Breast epithelium (tissue), 4 donors: Measurements from ENCODE around the gene ZBTB3. TPM values are rescaled to one million over a fixed set of nuclear protein-coding genes. Genes with fewer than 3 reads are reported as not detected.
"Not testable (repeated sequence)": the region's sequence is repeated elsewhere in the genome, so short reads cannot be mapped to it uniquely, and the experiment has no call there.

ENCODE experiments used
- DNase-seq, 2 donors: peaks; one replicate each; pipeline ENCODE4 v3.0.0-alpha.2; 2019; ENCODE audit warnings: low spot score in 2 of 2
- H3K27ac ChIP-seq, 2 donors: fragments of 200-600 bp; sonication (generic) in 1 of 2; one replicate each; pipeline ENCODE4 v1.5.1; 2016 to 2019; ENCODE audit warnings: mild to moderate bottlenecking in 1 of 2
- H3K27me3 ChIP-seq, 2 donors: fragments of 200-600 bp; sonication (generic) in 1 of 2; one replicate each; pipeline versions ENCODE4 v1.5.1 to v1.6.0; 2017 to 2019; ENCODE audit warnings: control low read depth in 1 of 2, mild to moderate bottlenecking in 1 of 2
- H3K36me3 ChIP-seq: fragments of 200-600 bp; one replicate; pipeline ENCODE4 v1.5.1; 2019
- H3K4me1 ChIP-seq, 2 donors: fragments of 200-600 bp; sonication (generic); one replicate each; pipeline ENCODE4 v1.5.1; 2016 to 2019; ENCODE audit warnings: control low read depth in 1 of 2
- H3K4me3 ChIP-seq, 3 donors: fragments of 200-600 bp; sonication (generic); 1 replicate in 2 of 3; 2 replicates in 1 of 3; pipeline ENCODE4 v1.5.1; 2016 to 2019; ENCODE audit warnings: mild to moderate bottlenecking in 3 of 3, moderate library complexity in 2 of 3
- H3K9me3 ChIP-seq, 2 donors: fragments of 200-600 bp; sonication (generic) in 1 of 2; one replicate each; pipeline ENCODE4 v1.5.1; 2016 to 2019; ENCODE audit warnings: control low read depth in 1 of 2
- CTCF ChIP-seq, 3 donors: fragments of 450-650 bp; IDR thresholded peaks; one replicate each; pipeline ENCODE4 v1.5.1; 2016 to 2017; ENCODE audit warnings: antibody characterized with exemption in 3 of 3, mild to moderate bottlenecking in 3 of 3, moderate library complexity in 3 of 3
- POLR2A ChIP-seq: fragments of 450-650 bp; IDR thresholded peaks from one replicate; pipeline ENCODE4 v1.6.1; 2016; ENCODE audit warnings: antibody characterized with exemption, mild to moderate bottlenecking, moderate library complexity
- POLR2AphosphoS5 ChIP-seq, 3 donors: sonication (generic); formaldehyde crosslinking; IDR thresholded peaks; one replicate each; pipeline ENCODE4 v1.6.1; 2017; ENCODE audit warnings: antibody characterized with exemption in 3 of 3
- intact Hi-C: fragments of 100-400 bp; cut with DNase I; formaldehyde crosslinking; loops from one replicate; pipeline ENCODE4 v1.15.1; 2023; ENCODE audit warnings: low total_unique reads
- total RNA-seq, 3 donors: library from RNA; depleted of rRNA; stranded (reverse); fragments of >200 nt; gene quantifications; one replicate each; pipeline ENCODE4 v1.1.0, GENCODE V29; 2016

Gene ZBTB3
- total RNA-seq, 3 donors from 2014 or later, result 5.9 to 9.7 (median 9.0) TPM

DNA sequence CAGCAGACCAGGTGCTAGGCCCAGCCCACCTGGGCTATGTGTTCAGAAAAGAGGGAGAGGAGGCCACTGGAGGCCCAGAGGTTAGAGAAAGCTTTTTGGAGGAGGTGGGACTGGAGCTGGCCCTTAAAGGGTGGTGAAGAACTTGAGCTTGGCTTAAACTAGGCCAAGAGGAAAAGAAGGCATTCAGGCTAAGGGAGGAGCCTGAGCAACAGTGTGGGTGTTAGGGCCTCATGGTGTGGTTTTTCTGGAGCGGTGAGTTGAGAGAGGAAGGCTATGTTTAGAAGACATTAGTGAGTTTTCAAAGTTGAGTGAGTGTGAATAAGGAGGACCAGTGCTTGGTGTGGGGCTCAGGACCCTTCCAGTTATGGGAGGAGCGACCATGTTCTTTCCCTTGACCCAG, 23.4 kb upstream of the ZBTB3 start:
- no peaks in the 10 kb centered on the region for H3K9me3 ChIP-seq

DNA sequence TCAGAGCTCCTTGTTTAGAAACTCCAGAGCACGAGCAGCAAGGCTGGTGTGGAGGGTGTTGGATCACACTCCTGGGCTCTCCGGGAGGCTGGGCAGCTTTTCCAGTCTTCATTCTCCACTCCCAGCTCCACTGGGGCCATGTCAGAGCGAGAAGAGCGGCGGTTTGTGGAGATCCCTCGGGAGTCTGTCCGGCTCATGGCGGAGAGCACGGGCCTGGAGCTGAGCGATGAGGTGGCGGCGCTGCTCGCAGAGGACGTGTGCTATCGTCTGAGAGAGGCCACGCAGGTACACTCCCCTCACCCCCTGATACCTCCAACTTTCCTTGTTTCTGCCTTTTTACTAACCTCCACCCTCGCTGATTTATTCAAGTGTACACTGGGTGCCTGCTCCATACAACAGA, 21.7 kb upstream of the ZBTB3 start:
- intact Hi-C loops, result no loop called here
- Histone ChIP-seq H3K4me3 (no peak overlapping the region), H3K4me1 (peaks cover 0 to under 1% of the 10 kb centered on the region in 2 donors), H3K27me3 (no peaks in the 10 kb centered on the region), H3K36me3 (no peaks in the 10 kb centered on the region), H3K27ac (no peak overlapping the region), H3K9me3 (no peaks in the 10 kb centered on the region)
- no peak for TF ChIP-seq POLR2A
- no peak for TF ChIP-seq CTCF (IDR thresholded peaks at IDR 0.05)
- no peak for DNase-seq

More for the DNA sequence above, 23.4 kb upstream of the ZBTB3 start:
- Histone ChIP-seq H3K4me3 (no peak overlapping the region), H3K27me3 (no peaks in the 10 kb centered on the region), H3K4me1 (no peaks in the 10 kb centered on the region), H3K36me3 (no peaks in the 10 kb centered on the region), H3K27ac (no peak overlapping the region)
- DNase-seq, result no peak
- intact Hi-C loops, result no loop called here
- TF ChIP-seq CTCF (IDR thresholded peaks at IDR 0.05), result no peak
- no peak for TF ChIP-seq POLR2A
- no peak for TF ChIP-seq POLR2AphosphoS5 (IDR thresholded peaks at IDR 0.05)

- no peaks in the 10 kb centered on the region for H3K9me3 ChIP-seq
These were observed 20.4 kb upstream of the ZBTB3 start for GRCh38 chr11:62774407-62774806.

GRCh38 chr11:62771144-62772021, 17.4 kb upstream of the ZBTB3 start, which contains the start of gene TAF6L:
Gene TAF6L (plus strand): TSS chr11:62771396. CDS start chr11:62775784, 4,388 bp downstream.
- intact Hi-C loops, result no loop called here
- peak; percentile 98 to 99 for DNase-seq

More at GRCh38 chr11:62774407-62774806, 20.4 kb upstream of the ZBTB3 start:
- no peak for DNase-seq
- no peak overlapping the region for H3K27ac ChIP-seq
- peaks cover 8 to 9% of the 10 kb centered on the region in 2 donors for H3K4me1 ChIP-seq
- intact Hi-C loops, result no loop called here
- no peaks in the 10 kb centered on the region for H3K27me3 ChIP-seq
- TF ChIP-seq POLR2A (no peak), CTCF (IDR thresholded peaks at IDR 0.05) (no peak), POLR2AphosphoS5 (IDR thresholded peaks at IDR 0.05) (no peak)
- no peaks in the 10 kb centered on the region for H3K36me3 ChIP-seq
- H3K4me3 ChIP-seq, result no peak overlapping the region

DNA sequence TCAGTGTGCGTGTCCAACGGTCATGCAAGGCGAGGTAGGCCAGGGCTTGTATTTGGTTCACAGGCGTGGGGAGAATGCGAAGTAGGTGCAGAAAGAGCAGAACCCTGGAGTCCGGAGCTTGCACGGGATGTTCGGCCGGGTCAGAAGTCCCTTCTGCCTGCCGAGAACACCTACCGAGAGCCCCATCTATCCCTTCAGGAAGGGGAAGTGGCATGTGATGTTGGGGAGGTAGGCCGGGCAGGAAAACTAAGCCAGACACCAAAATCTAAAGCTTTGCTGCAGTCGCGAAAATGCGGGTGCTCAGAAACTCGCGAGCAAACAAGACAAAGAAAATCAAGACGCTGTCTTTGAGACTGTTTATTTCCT, 16.8 kb upstream of the ZBTB3 start:
- intact Hi-C loops, result no loop called here
- TF ChIP-seq POLR2A, result no peak
- peak in 1 of 3 donors; percentile 4 for TF ChIP-seq POLR2AphosphoS5 (IDR thresholded peaks at IDR 0.05)
- no peak for TF ChIP-seq CTCF (IDR thresholded peaks at IDR 0.05)
- DNase-seq, result no peak

More at GRCh38 chr11:62771144-62772021, 17.4 kb upstream of the ZBTB3 start, which contains the start of gene TAF6L:
- H3K4me3 ChIP-seq, result peak within 1 kb of the TSS; percentile 60 to 88 (median 68)
- TF ChIP-seq POLR2AphosphoS5 (IDR thresholded peaks at IDR 0.05) (peak; percentile 66 to 95 (median 75)), POLR2A (no peak)
- peaks cover 1% of the 10 kb centered on the region for H3K36me3 ChIP-seq
- peaks cover 8 to 9% of the 10 kb centered on the region in 2 donors for H3K4me1 ChIP-seq
- no peaks in the 10 kb centered on the region for H3K9me3 ChIP-seq
- H3K27me3 ChIP-seq, result no peaks in the 10 kb centered on the region
- H3K27ac ChIP-seq, result peak within 1 kb of the TSS; percentile 94 to 98

DNA sequence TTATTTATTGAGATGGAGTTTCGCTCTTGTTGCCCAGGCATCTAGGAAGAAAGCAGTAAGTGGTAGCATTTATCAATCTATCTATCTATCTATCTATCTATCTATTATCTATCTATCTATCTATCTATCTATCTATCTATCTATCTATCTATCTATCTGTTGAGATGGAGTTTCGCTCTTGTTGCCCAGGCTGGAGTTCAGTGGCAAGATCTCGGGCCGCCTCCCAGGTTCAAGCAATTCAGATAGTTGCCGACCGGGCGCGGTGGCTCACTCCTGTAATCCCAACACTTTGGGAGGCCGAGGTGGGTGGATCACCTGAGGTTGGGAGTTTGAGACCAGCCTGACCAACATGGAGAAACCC, 6.9 kb upstream of the ZBTB3 start:
- H3K27me3 ChIP-seq, H3K9me3 ChIP-seq, H3K36me3 ChIP-seq, H3K4me1 ChIP-seq, DNase-seq, intact Hi-C loops: not testable (repeated sequence)
- peak overlapping the region; percentile 74 to 97 (median 81) for H3K4me3 ChIP-seq
- peak overlapping the region; percentile 88 to 94 for H3K27ac ChIP-seq

More for the DNA sequence above, 16.8 kb upstream of the ZBTB3 start:
- H3K27me3 ChIP-seq, result no peaks in the 10 kb centered on the region
- H3K9me3 ChIP-seq, result no peaks in the 10 kb centered on the region
- peaks cover 8 to 9% of the 10 kb centered on the region in 2 donors for H3K4me1 ChIP-seq
- peak overlapping the region; percentile 60 to 88 (median 68) for H3K4me3 ChIP-seq
- H3K36me3 ChIP-seq, result peaks cover 4% of the 10 kb centered on the region
- H3K27ac ChIP-seq, result peak overlapping the region; percentile 94 to 98
